ENCODE measurements around the gene CLTB. TPM values are rescaled to one million over a fixed set of nuclear protein-coding genes. Genes with fewer than 3 reads are reported as not detected.

The CLTB gene
- total RNA-seq, 1 experiment from 2014 or later, result 339 TPM

DNA sequence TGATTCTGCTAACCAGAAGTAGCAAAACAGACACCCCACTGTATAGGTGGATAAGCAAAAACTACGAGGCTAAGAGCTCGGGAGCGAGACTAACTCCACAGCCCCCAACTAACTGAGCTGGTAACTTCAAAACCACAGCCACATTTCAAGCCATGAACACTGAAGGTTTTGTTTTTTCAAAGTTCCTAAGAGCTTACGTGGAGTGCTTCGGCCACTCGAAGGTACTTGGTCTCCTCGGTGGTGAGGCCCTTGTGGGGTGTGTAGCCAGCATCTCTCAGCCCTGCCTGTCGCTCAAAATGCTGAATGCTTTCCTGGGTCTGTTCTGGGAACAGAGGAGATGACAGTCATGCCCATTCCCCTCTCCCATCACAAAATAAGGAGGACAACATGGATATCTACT lies 65.9 kb downstream of the CLTB start:
- no TSS peak for BruUV-seq (replicated peaks)
- H3K36me3 Mint-ChIP-seq (ENCODE audit: insufficient read depth, unreplicated experiment), result peaks cover 93% of the 10 kb centered on the region
- CTCF ChIA-PET, result interaction anchor here (0.8 to 1.5 kb wide), 2 partner anchors 11 to 621 kb away, joined by 4 to 5 read pairs; no protein-coding TSS in a partner anchor
- intact Hi-C loops (cut with micrococcal nuclease), result no loop called here
- no peaks in the 10 kb centered on the region for H3K9me3 Mint-ChIP-seq (ENCODE audit: unreplicated experiment)
- POLR2A ChIA-PET, result interaction anchor here (0.8 to 2.5 kb wide), 2 partner anchors 11 to 859 kb away, joined by 3 to 16 read pairs; partner anchors contain the start of gene KIAA1191
- TF ChIP-seq, protein P1, sequence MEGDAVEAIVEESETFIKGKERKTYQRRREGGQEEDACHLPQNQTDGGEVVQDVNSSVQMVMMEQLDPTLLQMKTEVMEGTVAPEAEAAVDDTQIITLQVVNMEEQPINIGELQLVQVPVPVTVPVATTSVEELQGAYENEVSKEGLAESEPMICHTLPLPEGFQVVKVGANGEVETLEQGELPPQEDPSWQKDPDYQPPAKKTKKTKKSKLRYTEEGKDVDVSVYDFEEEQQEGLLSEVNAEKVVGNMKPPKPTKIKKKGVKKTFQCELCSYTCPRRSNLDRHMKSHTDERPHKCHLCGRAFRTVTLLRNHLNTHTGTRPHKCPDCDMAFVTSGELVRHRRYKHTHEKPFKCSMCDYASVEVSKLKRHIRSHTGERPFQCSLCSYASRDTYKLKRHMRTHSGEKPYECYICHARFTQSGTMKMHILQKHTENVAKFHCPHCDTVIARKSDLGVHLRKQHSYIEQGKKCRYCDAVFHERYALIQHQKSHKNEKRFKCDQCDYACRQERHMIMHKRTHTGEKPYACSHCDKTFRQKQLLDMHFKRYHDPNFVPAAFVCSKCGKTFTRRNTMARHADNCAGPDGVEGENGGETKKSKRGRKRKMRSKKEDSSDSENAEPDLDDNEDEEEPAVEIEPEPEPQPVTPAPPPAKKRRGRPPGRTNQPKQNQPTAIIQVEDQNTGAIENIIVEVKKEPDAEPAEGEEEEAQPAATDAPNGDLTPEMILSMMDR (IDR thresholded peaks at IDR 0.05; ENCODE audit: unreplicated experiment), result no peak
- no peak overlapping the region for H3K4me3 Mint-ChIP-seq (ENCODE audit: unreplicated experiment)
- no peak for DNase-seq (ENCODE audit: unreplicated experiment)
- H3K4me1 Mint-ChIP-seq (ENCODE audit: insufficient read depth, unreplicated experiment), result no peaks in the 10 kb centered on the region
- H3K27ac Mint-ChIP-seq (ENCODE audit: low read depth, unreplicated experiment), result no peak overlapping the region
- no peaks in the 10 kb centered on the region for H3K27me3 Mint-ChIP-seq (ENCODE audit: insufficient read depth, unreplicated experiment)

DNA sequence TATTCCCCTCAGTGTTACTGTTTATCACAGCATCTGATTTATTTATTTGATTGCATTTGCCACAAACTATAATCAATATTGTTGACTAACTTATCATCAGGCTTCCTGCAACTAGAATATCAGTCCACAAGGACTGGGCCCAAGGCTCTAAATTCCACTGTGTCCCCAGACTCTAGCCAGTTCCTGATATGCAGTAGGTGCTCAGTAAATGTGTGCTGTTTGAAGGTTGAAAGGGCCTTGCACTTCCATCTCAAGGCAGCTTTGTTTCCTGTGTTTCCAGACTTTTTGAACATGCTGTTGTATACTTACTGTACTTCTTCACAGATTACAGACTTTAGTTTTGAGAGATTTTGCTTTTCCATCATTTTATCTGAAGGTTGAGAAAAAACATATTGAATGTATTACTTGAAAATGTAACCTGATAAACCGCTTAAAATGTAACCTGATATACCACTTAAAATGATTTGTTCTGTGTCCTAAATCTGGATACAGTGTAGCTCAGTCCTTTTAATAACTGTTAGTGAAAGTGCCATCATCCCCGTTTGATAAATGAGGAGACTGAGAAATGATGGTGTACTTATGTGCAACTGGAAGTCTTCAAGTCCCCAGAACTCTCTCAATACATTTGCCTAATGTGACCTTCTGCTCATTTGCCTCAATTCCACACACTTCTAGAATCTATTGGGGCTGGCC lies 73.4 kb downstream of the CLTB start:
- DNase-seq (ENCODE audit: unreplicated experiment), result no peak
- POLR2A ChIA-PET, result no interaction called here
- intact Hi-C loops (cut with micrococcal nuclease), result no loop called here
- Mint-ChIP-seq H3K4me3 (ENCODE audit: unreplicated experiment) (no peak overlapping the region), H3K27me3 (ENCODE audit: insufficient read depth, unreplicated experiment) (no peaks in the 10 kb centered on the region), H3K36me3 (ENCODE audit: insufficient read depth, unreplicated experiment) (peaks cover 41% of the 10 kb centered on the region), H3K4me1 (ENCODE audit: insufficient read depth, unreplicated experiment) (peaks cover 6% of the 10 kb centered on the region), H3K27ac (ENCODE audit: low read depth, unreplicated experiment) (no peak overlapping the region), H3K9me3 (ENCODE audit: unreplicated experiment) (no peaks in the 10 kb centered on the region)
- CTCF ChIA-PET, result interaction anchor here (1.5 kb wide), 1 partner anchor 12 kb away, joined by 3 read pairs; no protein-coding TSS in a partner anchor
- TF ChIP-seq, protein P1 (IDR thresholded peaks at IDR 0.05; ENCODE audit: unreplicated experiment), result no peak
- BruUV-seq (replicated peaks), result no TSS peak

Small RNA genes lying within 50 kb of the gene (microRNA-seq; reads per million reads assigned to microRNA genes)
- 0.40 reads per million for gene MIR1271

Other genes with a start within 250 kb of the CLTB start
- 25.4 and 27.3 TPM in 2 replicates for gene SIMC1, start 178.1 kb downstream of the CLTB start, total RNA-seq (2022)
- 83.8 and 92.0 TPM in 2 replicates for gene KIAA1191, start 54.8 kb downstream of the CLTB start, total RNA-seq (2022)
- gene ARL10, start 51.1 kb downstream of the CLTB start, total RNA-seq (2022), result 1.1 and 1.3 TPM in 2 replicates
- gene NOP16, start 27.9 kb downstream of the CLTB start, total RNA-seq (2022), result 90.9 and 134 TPM in 2 replicates
- gene HIGD2A, start 27.8 kb downstream of the CLTB start, total RNA-seq (2022), result 167 and 196 TPM in 2 replicates
- 78.3 and 97.2 TPM in 2 replicates for gene FAF2, start 31.8 kb upstream of the CLTB start, total RNA-seq (2022)
- 45.8 and 60.1 TPM in 2 replicates for gene RNF44, start 120.9 kb upstream of the CLTB start, total RNA-seq (2022)
- gene CDHR2, start 132.8 kb upstream of the CLTB start, total RNA-seq (2022), result 0.09 and 0.39 TPM in 2 replicates
- 3.0 and 3.7 TPM in 2 replicates for gene GPRIN1, start 193.6 kb upstream of the CLTB start, total RNA-seq (2022)
- gene SNCB, start 214.0 kb upstream of the CLTB start, total RNA-seq (2022), result not detected in 2 replicates
- gene EIF4E1B, start 214.1 kb upstream of the CLTB start, total RNA-seq (2022), result not detected in 2 replicates
- gene TSPAN17, start 230.9 kb upstream of the CLTB start, total RNA-seq (2022), result 36.7 and 47.5 TPM in 2 replicates

Measured in MCF 10A (cell line).